ENCODE data around the gene MVK. TPM values are rescaled to one million over a fixed set of nuclear protein-coding genes. Genes with fewer than 3 reads are reported as not detected.
A peak's percentile ranks its signal among the peaks of the same experiment; 100 is the strongest.

MVK gene
- total RNA-seq, 1 experiment from 2014 or later = 19.2 TPM

DNA sequence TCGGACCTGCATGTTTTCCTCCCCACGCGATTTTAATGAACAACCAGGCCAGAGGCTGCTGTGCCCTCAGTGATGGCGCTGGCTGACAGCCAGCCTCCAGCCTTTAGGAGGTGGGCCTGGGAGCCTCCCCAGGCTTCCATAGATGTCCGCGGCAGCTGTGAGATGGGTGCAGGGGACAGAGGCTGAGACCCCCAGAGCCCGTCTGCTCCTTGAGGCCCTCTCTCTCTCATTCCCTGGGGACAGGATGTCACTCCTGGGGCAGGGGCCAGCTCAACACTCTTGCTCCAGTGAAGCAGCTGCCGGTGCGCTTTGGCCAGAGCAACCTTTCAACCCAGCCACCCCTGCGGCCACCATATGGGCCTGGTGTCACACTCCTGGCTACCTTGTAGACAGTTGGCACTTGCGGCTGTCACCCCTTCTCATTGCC lies 24.8 kb downstream of the MVK start:
- H3K4me1 ChIP-seq (ENCODE audit: insufficient read depth, low read length) = no peaks in the 10 kb centered on the region
- H3K14ac ChIP-seq (ENCODE audit: insufficient read depth, low read length) = no peak overlapping the region; the same call in 1 of the 2 replicates
- no peak overlapping the region for H2AFZ ChIP-seq (ENCODE audit: low read length)
- H4K8ac ChIP-seq (replicated peaks; ENCODE audit: insufficient read length, low read depth, low read length) = no peak overlapping the region
- H3K4me3 Mint-ChIP-seq = peak overlapping the region in 1 of 2 experiments; percentile 43; a peak in 1 of 5 replicates
- H2BK12ac ChIP-seq (ENCODE audit: insufficient read length, low read depth, low read length) = no peak overlapping the region
- H3K79me1 ChIP-seq (ENCODE audit: insufficient read depth, low read depth, low read length, poor library complexity, severe bottlenecking) = no peaks in the 10 kb centered on the region
- H3K27me3 Mint-ChIP-seq (ENCODE audit: low read depth) = no peaks in the 10 kb centered on the region; the same call in none of the 2 replicates
- peaks cover 11 to 20% of the 10 kb centered on the region in 2 experiments for H3K4me1 Mint-ChIP-seq
- H3K9me3 Mint-ChIP-seq = no peaks in the 10 kb centered on the region; a peak in 1 of 5 replicates
- no peak overlapping the region for H3K9ac ChIP-seq (ENCODE audit: extremely low read depth, insufficient read length, low read length)
- TF ChIP-seq, protein P1, sequence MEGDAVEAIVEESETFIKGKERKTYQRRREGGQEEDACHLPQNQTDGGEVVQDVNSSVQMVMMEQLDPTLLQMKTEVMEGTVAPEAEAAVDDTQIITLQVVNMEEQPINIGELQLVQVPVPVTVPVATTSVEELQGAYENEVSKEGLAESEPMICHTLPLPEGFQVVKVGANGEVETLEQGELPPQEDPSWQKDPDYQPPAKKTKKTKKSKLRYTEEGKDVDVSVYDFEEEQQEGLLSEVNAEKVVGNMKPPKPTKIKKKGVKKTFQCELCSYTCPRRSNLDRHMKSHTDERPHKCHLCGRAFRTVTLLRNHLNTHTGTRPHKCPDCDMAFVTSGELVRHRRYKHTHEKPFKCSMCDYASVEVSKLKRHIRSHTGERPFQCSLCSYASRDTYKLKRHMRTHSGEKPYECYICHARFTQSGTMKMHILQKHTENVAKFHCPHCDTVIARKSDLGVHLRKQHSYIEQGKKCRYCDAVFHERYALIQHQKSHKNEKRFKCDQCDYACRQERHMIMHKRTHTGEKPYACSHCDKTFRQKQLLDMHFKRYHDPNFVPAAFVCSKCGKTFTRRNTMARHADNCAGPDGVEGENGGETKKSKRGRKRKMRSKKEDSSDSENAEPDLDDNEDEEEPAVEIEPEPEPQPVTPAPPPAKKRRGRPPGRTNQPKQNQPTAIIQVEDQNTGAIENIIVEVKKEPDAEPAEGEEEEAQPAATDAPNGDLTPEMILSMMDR (conservative IDR thresholded peaks at IDR 0.05) = no peak
- H4K5ac ChIP-seq (ENCODE audit: insufficient read length, low read depth, low read length) = no peak overlapping the region
- no peaks in the 10 kb centered on the region for H3K27me3 ChIP-seq (ENCODE audit: insufficient read depth, low read length)
- no peak overlapping the region for H3K56ac ChIP-seq (ENCODE audit: insufficient read length, low read depth, low read length)
- no peaks in the 10 kb centered on the region for H3K23me2 ChIP-seq (ENCODE audit: insufficient read length, low read depth, low read length, poor library complexity, severe bottlenecking)
- no peak overlapping the region for H2BK120ac ChIP-seq (ENCODE audit: low read depth, low read length, poor library complexity, severe bottlenecking)
- H3K79me2 ChIP-seq (ENCODE audit: insufficient read depth, low read length) = no peaks in the 10 kb centered on the region
- H3K9me3 ChIP-seq (ENCODE audit: control insufficient read depth, low read depth, low read length) = no peaks in the 10 kb centered on the region
- no peak overlapping the region for H3K18ac ChIP-seq (ENCODE audit: insufficient read length, low read depth, low read length)
- DNase-seq = no peak
- no peak overlapping the region for H3K23ac ChIP-seq (ENCODE audit: insufficient read length, low read depth, low read length)
- no peak overlapping the region for H2BK5ac ChIP-seq (ENCODE audit: insufficient read length, low read length)
- H2BK20ac ChIP-seq (ENCODE audit: low read depth, low read length, poor library complexity, severe bottlenecking) = no peak overlapping the region
- no peak overlapping the region for H3K4ac ChIP-seq (ENCODE audit: low read depth, low read length)
- peaks cover 2 to 8% (median 5%) of the 10 kb centered on the region in 3 experiments; a peak in 4 of 7 replicates for H3K36me3 Mint-ChIP-seq (ENCODE audit: insufficient read depth in 1 of 3, low read depth in 3 of 3)
- no peak overlapping the region for H3K4me2 ChIP-seq (ENCODE audit: insufficient read depth, insufficient read length, low read length)
- H4K91ac ChIP-seq (ENCODE audit: insufficient read length, low read depth, low read length) = no peak overlapping the region
- H2AK5ac ChIP-seq (ENCODE audit: insufficient read length, low read length) = no peak overlapping the region
- H4K20me1 ChIP-seq (ENCODE audit: control insufficient read depth, insufficient read depth, insufficient read length) = no peaks in the 10 kb centered on the region
- H3K27ac ChIP-seq (ENCODE audit: insufficient read length, low read depth, low read length) = no peak overlapping the region
- H3T11ph ChIP-seq (ENCODE audit: low read length) = no peak overlapping the region
- peak overlapping the region in 2 of 3 experiments; percentile 45 to 68; a peak in 1 of 7 replicates for H3K27ac Mint-ChIP-seq
- no CpG with 5 or more reads among the region's 11 CpGs for WGBS (ENCODE audit: extremely low coverage, insufficient read length, low lambda C conversion rate)
- H2BK15ac ChIP-seq (ENCODE audit: low read depth, low read length) = no peak overlapping the region

Data from H9 (cell line).